ENCODE results near the gene KLF3. TPM values are rescaled to one million over a fixed set of nuclear protein-coding genes. Genes with fewer than 3 reads are reported as not detected.
A peak's percentile ranks its signal among the peaks of the same experiment; 100 is the strongest.

KLF3 gene
- total RNA-seq, 1 donor from 2014 or later: 24.8 TPM

DNA sequence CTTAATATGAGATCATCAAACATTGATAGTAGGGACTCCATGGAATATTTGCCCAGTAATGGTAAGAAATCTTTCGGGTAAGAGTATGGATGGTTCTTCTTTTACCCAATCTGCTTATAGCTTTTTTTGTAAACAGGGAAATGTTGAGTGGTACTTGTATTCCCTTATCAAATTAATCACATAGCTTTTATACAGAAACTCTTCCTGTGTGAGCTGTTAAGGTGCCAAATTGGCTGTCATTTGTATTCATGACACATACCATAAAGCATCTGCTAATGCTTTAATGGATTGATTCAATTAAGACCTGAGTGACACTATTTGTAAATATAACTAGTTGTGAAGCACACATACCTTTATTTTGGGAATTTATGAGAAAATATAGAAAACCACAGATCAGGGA lies 34.2 kb downstream of the KLF3 start:
- H3K36me3 Mint-ChIP-seq: peaks cover 47% of the 10 kb centered on the region
- DNase-seq (ENCODE audit: low spot score): no peak
- H3K27ac Mint-ChIP-seq: no peak overlapping the region
- Histone ChIP-seq H3K4me1 (peaks cover 19% of the 10 kb centered on the region), H3K27me3 (no peaks in the 10 kb centered on the region), H3K27ac (no peak overlapping the region), H3K4me3 (no peak overlapping the region), H4K20me1 (ENCODE audit: low read depth) (no peaks in the 10 kb centered on the region), H3F3A (ENCODE audit: low read depth) (peaks cover 28% of the 10 kb centered on the region), H3K9ac (no peak overlapping the region), H3K79me2 (ENCODE audit: low read depth) (no peaks in the 10 kb centered on the region), H3K9me3 (ENCODE audit: low read depth) (no peaks in the 10 kb centered on the region), H3K4me2 (no peak overlapping the region), H2AFZ (replicated peaks) (no peak overlapping the region), H3K36me3 (peaks cover 8% of the 10 kb centered on the region)
- no peaks in the 10 kb centered on the region for H3K27me3 Mint-ChIP-seq (ENCODE audit: insufficient read depth, low read depth)
- no peak overlapping the region for H3K4me3 Mint-ChIP-seq
- no peaks in the 10 kb centered on the region for H3K9me3 Mint-ChIP-seq
- peaks cover 14% of the 10 kb centered on the region for H3K4me1 Mint-ChIP-seq
- no peak for TF ChIP-seq EZH2 (IDR thresholded peaks at IDR 0.05)

DNA sequence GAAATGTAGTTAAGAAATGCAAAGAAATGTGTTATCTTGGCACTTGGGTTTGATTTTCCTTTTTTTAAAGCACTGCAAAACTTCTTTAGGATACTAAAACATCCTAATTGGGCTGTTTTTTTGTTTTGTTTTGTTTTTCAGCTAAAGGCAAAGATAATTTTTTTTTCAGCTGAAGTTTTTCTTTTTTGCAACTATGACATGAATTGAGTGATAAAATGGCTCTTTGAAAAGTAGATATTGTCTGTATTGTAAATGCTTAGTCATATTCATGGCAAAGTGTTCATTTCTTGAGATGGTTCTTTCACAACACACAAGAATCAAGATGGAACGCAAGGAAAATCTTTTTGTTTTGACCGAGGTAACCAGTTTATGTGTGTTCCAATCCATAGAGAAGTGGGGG lies 35.1 kb downstream of the KLF3 start:
- Mint-ChIP-seq H3K36me3 (peaks cover 41% of the 10 kb centered on the region), H3K9me3 (no peaks in the 10 kb centered on the region), H3K27ac (no peak overlapping the region), H3K4me3 (no peak overlapping the region), H3K27me3 (ENCODE audit: insufficient read depth, low read depth) (no peaks in the 10 kb centered on the region), H3K4me1 (peaks cover 18% of the 10 kb centered on the region)
- no peak overlapping the region for H3K4me2 ChIP-seq
- no peak overlapping the region for H2AFZ ChIP-seq (replicated peaks)
- H3K9ac ChIP-seq: no peak overlapping the region
- no peak for DNase-seq (ENCODE audit: low spot score)
- no peak overlapping the region for H3K4me3 ChIP-seq
- peaks cover 28% of the 10 kb centered on the region for H3F3A ChIP-seq (ENCODE audit: low read depth)
- no peaks in the 10 kb centered on the region for H3K79me2 ChIP-seq (ENCODE audit: low read depth)
- H4K20me1 ChIP-seq (ENCODE audit: low read depth): no peaks in the 10 kb centered on the region
- no peaks in the 10 kb centered on the region for H3K9me3 ChIP-seq (ENCODE audit: low read depth)
- H3K27ac ChIP-seq: peak overlapping the region; percentile 62
- peaks cover 3% of the 10 kb centered on the region for H3K36me3 ChIP-seq
- no peak for TF ChIP-seq EZH2phosphoT487 (IDR thresholded peaks at IDR 0.05)
- TF ChIP-seq EZH2 (IDR thresholded peaks at IDR 0.05): no peak
- TF ChIP-seq, protein P1, sequence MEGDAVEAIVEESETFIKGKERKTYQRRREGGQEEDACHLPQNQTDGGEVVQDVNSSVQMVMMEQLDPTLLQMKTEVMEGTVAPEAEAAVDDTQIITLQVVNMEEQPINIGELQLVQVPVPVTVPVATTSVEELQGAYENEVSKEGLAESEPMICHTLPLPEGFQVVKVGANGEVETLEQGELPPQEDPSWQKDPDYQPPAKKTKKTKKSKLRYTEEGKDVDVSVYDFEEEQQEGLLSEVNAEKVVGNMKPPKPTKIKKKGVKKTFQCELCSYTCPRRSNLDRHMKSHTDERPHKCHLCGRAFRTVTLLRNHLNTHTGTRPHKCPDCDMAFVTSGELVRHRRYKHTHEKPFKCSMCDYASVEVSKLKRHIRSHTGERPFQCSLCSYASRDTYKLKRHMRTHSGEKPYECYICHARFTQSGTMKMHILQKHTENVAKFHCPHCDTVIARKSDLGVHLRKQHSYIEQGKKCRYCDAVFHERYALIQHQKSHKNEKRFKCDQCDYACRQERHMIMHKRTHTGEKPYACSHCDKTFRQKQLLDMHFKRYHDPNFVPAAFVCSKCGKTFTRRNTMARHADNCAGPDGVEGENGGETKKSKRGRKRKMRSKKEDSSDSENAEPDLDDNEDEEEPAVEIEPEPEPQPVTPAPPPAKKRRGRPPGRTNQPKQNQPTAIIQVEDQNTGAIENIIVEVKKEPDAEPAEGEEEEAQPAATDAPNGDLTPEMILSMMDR (IDR thresholded peaks at IDR 0.05): no peak
- peaks cover 19% of the 10 kb centered on the region for H3K4me1 ChIP-seq
- H3K27me3 ChIP-seq: no peaks in the 10 kb centered on the region

DNA sequence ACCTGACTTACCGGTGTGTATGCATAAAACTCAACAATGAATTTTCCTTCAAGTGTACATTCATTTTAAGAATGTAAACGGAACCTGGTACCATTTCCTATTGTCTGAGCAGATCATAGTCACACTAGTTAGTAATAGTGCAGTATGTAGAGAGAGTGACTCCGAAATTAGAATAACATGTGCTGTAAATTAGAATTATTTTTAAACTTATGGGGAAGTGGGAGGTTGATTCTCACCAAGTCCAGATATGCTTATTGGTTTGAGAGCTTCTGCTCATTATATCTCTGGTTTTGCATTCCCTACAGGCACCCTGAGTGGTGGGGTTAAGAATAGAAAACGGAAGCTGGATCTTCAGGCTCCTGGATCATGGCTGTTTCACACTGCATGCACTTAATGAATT lies 39.6 kb downstream of the KLF3 start:
- Mint-ChIP-seq H3K27me3 (ENCODE audit: insufficient read depth, low read depth) (no peaks in the 10 kb centered on the region), H3K4me1 (peaks cover 18% of the 10 kb centered on the region), H3K27ac (no peak overlapping the region), H3K36me3 (peaks cover 8% of the 10 kb centered on the region), H3K4me3 (no peak overlapping the region), H3K9me3 (peaks cover 2% of the 10 kb centered on the region)
- no peak overlapping the region for H3K9ac ChIP-seq
- H3K4me1 ChIP-seq: peaks cover 19% of the 10 kb centered on the region
- peaks cover 25% of the 10 kb centered on the region for H3F3A ChIP-seq (ENCODE audit: low read depth)
- no peak for DNase-seq (ENCODE audit: low spot score)
- no peak overlapping the region for H3K4me3 ChIP-seq
- TF ChIP-seq EZH2 (IDR thresholded peaks at IDR 0.05) (no peak), EZH2phosphoT487 (IDR thresholded peaks at IDR 0.05) (no peak)
- TF ChIP-seq, protein P1 (IDR thresholded peaks at IDR 0.05): no peak
- no peaks in the 10 kb centered on the region for H3K27me3 ChIP-seq
- H3K36me3 ChIP-seq: no peaks in the 10 kb centered on the region
- H4K20me1 ChIP-seq (ENCODE audit: low read depth): no peaks in the 10 kb centered on the region
- no peaks in the 10 kb centered on the region for H3K9me3 ChIP-seq (ENCODE audit: low read depth)
- no peaks in the 10 kb centered on the region for H3K79me2 ChIP-seq (ENCODE audit: low read depth)
- no peak overlapping the region for H3K4me2 ChIP-seq
- H3K27ac ChIP-seq: no peak overlapping the region
- no peak overlapping the region for H2AFZ ChIP-seq (replicated peaks)

- H3K36me3 ChIP-seq: no peaks in the 10 kb centered on the region
- TF ChIP-seq EZH2 (IDR thresholded peaks at IDR 0.05): no peak
- TF ChIP-seq, protein P1 (IDR thresholded peaks at IDR 0.05): no peak
- no peak for TF ChIP-seq EZH2phosphoT487 (IDR thresholded peaks at IDR 0.05)
- Mint-ChIP-seq H3K27ac (no peak overlapping the region), H3K27me3 (ENCODE audit: insufficient read depth, low read depth) (no peaks in the 10 kb centered on the region), H3K9me3 (peaks cover 2% of the 10 kb centered on the region), H3K36me3 (peaks cover 2% of the 10 kb centered on the region), H3K4me1 (peaks cover 14% of the 10 kb centered on the region), H3K4me3 (no peak overlapping the region)
- H3K79me2 ChIP-seq (ENCODE audit: low read depth): no peaks in the 10 kb centered on the region
- H2AFZ ChIP-seq (replicated peaks): no peak overlapping the region
- no peaks in the 10 kb centered on the region for H3K9me3 ChIP-seq (ENCODE audit: low read depth)
- H3F3A ChIP-seq (ENCODE audit: low read depth): peaks cover 23% of the 10 kb centered on the region
- no peak overlapping the region for H3K27ac ChIP-seq
- no peak overlapping the region for H3K9ac ChIP-seq
- no peaks in the 10 kb centered on the region for H4K20me1 ChIP-seq (ENCODE audit: low read depth)
- no peak for DNase-seq (ENCODE audit: low spot score)
- H3K27me3 ChIP-seq: no peaks in the 10 kb centered on the region
- H3K4me1 ChIP-seq: peaks cover 19% of the 10 kb centered on the region
- no peak overlapping the region for H3K4me3 ChIP-seq
- H3K4me2 ChIP-seq: no peak overlapping the region
Measured at GRCh38 chr4:38704622-38705154, 40.7 kb downstream of the KLF3 start.

Data from neural progenitor cell (in vitro differentiated cells).